Endothelial cell of umbilical vein (primary cell): ENCODE results near the gene UBASH3B. TPM values are rescaled to one million over a fixed set of nuclear protein-coding genes. Genes with fewer than 3 reads are reported as not detected.
A peak's percentile ranks its signal among the peaks of the same experiment; 100 is the strongest.
"Not testable (repeated sequence)": the region's sequence is repeated elsewhere in the genome, so short reads cannot be mapped to it uniquely, and the experiment has no call there.

ENCODE experiments used
- Bru-seq: library from RNA; stranded (reverse); fragments of 400-500 nt; gene quantifications from one replicate; lab custom pipeline; 2021; lab: Mats Ljungman, UMichigan
- BruChase-seq, 2 experiments: library from RNA; stranded (reverse); fragments of 400-500 nt; gene quantifications; one replicate each; lab custom pipeline; 2021; lab: Mats Ljungman, UMichigan
- BruUV-seq: library from RNA; stranded (reverse); fragments of 400-500 nt; replicated peaks from 2 replicates; lab custom pipeline; 2021; lab: Mats Ljungman, UMichigan
- CTCF ChIA-PET: fragments of 300-600, 350-600 bp; sonication (Branson Sonifier 250); formaldehyde crosslinking; loops from one replicate; lab custom pipeline; 2021; ENCODE audit warnings: antibody characterized with exemption, inconsistent platforms; lab: Charles Lee
- POLR2A ChIA-PET: fragments of 300-600, 350-600 bp; sonication (Branson Sonifier 250); formaldehyde crosslinking; loops from one replicate; lab custom pipeline; 2021; ENCODE audit warnings: antibody characterized with exemption, inconsistent platforms; lab: Charles Lee
- DNase-seq: peaks from one replicate; pipeline ENCODE4 v3.0.0-alpha.2; 2011; ENCODE audit warnings: low read depth, low spot score
- FAIRE-seq: peaks from 2 replicates; lab custom pipeline; 2011; peaks lifted over from hg19 to GRCh38; lab: Jason Lieb, UNC
- H2AFZ ChIP-seq: 2 replicates; pipeline ENCODE4 v1.6.0; 2012; ENCODE audit warnings: low read depth, low read length, control low read depth, inconsistent platforms
- H3K27ac ChIP-seq: 2 replicates; pipeline ENCODE4 v1.5.1; 2011; ENCODE audit warnings: low read depth, mild to moderate bottlenecking, control low read depth, low read length, moderate library complexity; ENCODE audit not compliant: insufficient read depth
- H3K27me3 ChIP-seq, 2 experiments: 2 replicates each; pipeline versions ENCODE4 v1.6.0 to v1.6.1; 2011; ENCODE audit warnings: low read length in 2 of 2, mixed read lengths in 1 of 2; ENCODE audit not compliant: control insufficient read depth in 2 of 2, insufficient read depth in 2 of 2
- H3K36me3 ChIP-seq, 2 experiments: 2 replicates in 1 of 2; 3 replicates in 1 of 2; pipeline ENCODE4 v1.5.1; 2011; ENCODE audit warnings: low read length in 2 of 2, mild to moderate bottlenecking in 1 of 2, moderate library complexity in 1 of 2; ENCODE audit not compliant: control insufficient read depth in 2 of 2, insufficient read depth in 2 of 2; ENCODE audit errors: extremely low read depth in 1 of 2
- H3K4me1 ChIP-seq: 3 replicates; pipeline ENCODE4 v1.5.1; 2011; ENCODE audit warnings: mild to moderate bottlenecking, low read length; ENCODE audit not compliant: control insufficient read depth, insufficient read depth; ENCODE audit errors: extremely low read depth
- H3K4me2 ChIP-seq: 2 replicates; pipeline ENCODE4 v1.6.1; 2011; ENCODE audit warnings: low read length, control low read depth, mixed read lengths; ENCODE audit not compliant: insufficient read depth
- H3K4me3 ChIP-seq, 3 experiments: fragments of 200-600 bp in 1 of 3; sonication (generic), shearing (Covaris generic) in 1 of 3; replicated peaks in 1 of 3; 2 replicates each; pipeline ENCODE4 v1.5.1; 2011 to 2016; ENCODE audit warnings: control low read depth in 3 of 3, low read length in 3 of 3, mild to moderate bottlenecking in 2 of 3, inconsistent platforms in 1 of 3, low read depth in 1 of 3, moderate library complexity in 1 of 3; ENCODE audit not compliant: insufficient read depth in 1 of 3
- H3K79me2 ChIP-seq: 2 replicates; pipeline ENCODE4 v1.6.0; 2012; ENCODE audit warnings: low read length, inconsistent platforms; ENCODE audit not compliant: control insufficient read depth, insufficient read depth
- H3K9ac ChIP-seq: replicated peaks from 2 replicates; pipeline ENCODE3; 2011; ENCODE audit warnings: low read length, control low read depth; ENCODE audit not compliant: insufficient read depth; ENCODE audit errors: extremely low read depth
- H3K9me1 ChIP-seq: replicated peaks from 3 replicates; pipeline ENCODE4 v1.6.0; 2011; ENCODE audit warnings: mild to moderate bottlenecking, low read length; ENCODE audit not compliant: control insufficient read depth, insufficient read depth; ENCODE audit errors: extremely low read depth
- H3K9me3 ChIP-seq: replicated peaks from 2 replicates; pipeline ENCODE4 v1.5.1; 2012; ENCODE audit warnings: low read length, inconsistent platforms; ENCODE audit not compliant: control insufficient read depth, insufficient read depth
- H4K20me1 ChIP-seq: replicated peaks from 2 replicates; pipeline ENCODE3; 2011; ENCODE audit warnings: mild to moderate bottlenecking, low read length; ENCODE audit not compliant: control insufficient read depth, insufficient read depth; ENCODE audit errors: extremely low read depth
- EZH2 ChIP-seq: IDR thresholded peaks from 2 replicates; pipeline ENCODE4 v1.6.1; 2012; ENCODE audit warnings: borderline replicate concordance, low read depth, mild to moderate bottlenecking, moderate library complexity, low read length, inconsistent platforms; ENCODE audit not compliant: severe bottlenecking
- FOS ChIP-seq: IDR thresholded peaks from 2 replicates; pipeline ENCODE4 v1.6.1; 2011; ENCODE audit warnings: mild to moderate bottlenecking, low read length, moderate library complexity, borderline replicate concordance; ENCODE audit not compliant: insufficient read depth
- GATA2 ChIP-seq: IDR thresholded peaks from 2 replicates; pipeline ENCODE4 v1.7.0; 2011; ENCODE audit warnings: low read depth, mild to moderate bottlenecking, moderate library complexity, mixed read lengths, low read length; ENCODE audit not compliant: insufficient read length, insufficient read depth
- JUN ChIP-seq: IDR thresholded peaks from 2 replicates; pipeline ENCODE4 v1.6.1; 2011; ENCODE audit warnings: borderline replicate concordance, low read depth; ENCODE audit not compliant: insufficient read length, insufficient read depth
- MYC ChIP-seq: IDR thresholded peaks from one replicate; pipeline ENCODE4 v1.6.1; 2011; ENCODE audit warnings: mild to moderate bottlenecking, low read depth, low read length
- POLR2A ChIP-seq: IDR thresholded peaks from 2 replicates; pipeline ENCODE4 v1.6.1; 2012; ENCODE audit warnings: low read depth, mild to moderate bottlenecking, control low read depth, low read length
- POLR2AphosphoS5 ChIP-seq: IDR thresholded peaks from 2 replicates; pipeline ENCODE4 v1.6.1; 2012; ENCODE audit warnings: low read depth, mild to moderate bottlenecking, control low read depth, low read length, moderate library complexity; ENCODE audit not compliant: insufficient read depth
- dilution Hi-C: fragments of 300-500 bp; cut with MboI; formaldehyde crosslinking; loops from one replicate; pipeline ENCODE4 v1.15.0; 2019; ENCODE audit warnings: low sequenced_read_pairs; ENCODE audit not compliant: extremely low pct_ligation_motif_present
- intact Hi-C: fragments of 100-400 bp; cut with micrococcal nuclease; formaldehyde crosslinking; loops from one replicate; pipeline ENCODE4 v1.10.0; 2022
- long read RNA-seq: library from polyadenylated mRNA; stranded (forward); transcript quantifications from one replicate; pipeline ENCODE4 v2.0.0, GENCODE V29; 2021
- polyA minus RNA-seq, 3 experiments: library from RNA; depleted of rRNA, polyadenylated mRNA; stranded (reverse); fragments of >200 nt; gene quantifications; 1 replicate in 1 of 3; 2 replicates in 2 of 3; pipeline ENCODE4 v1.2.3, GENCODE V29; 2011
- polyA plus RNA-seq, 4 experiments: library from polyadenylated mRNA; depleted of rRNA in 3 of 4; stranded (reverse) in 3 of 4; unstranded in 1 of 4; fragments of >200 nt; gene quantifications; 2 replicates each; pipeline versions ENCODE4 v1.2.1 to v1.2.3, GENCODE V29; 2011 to 2012; ENCODE audit warnings: missing spikeins in 1 of 4
- total RNA-seq: library from RNA; stranded (reverse); gene quantifications from 2 replicates; pipeline ENCODE4 v1.2.3, GENCODE V29; 2021
- TF ChIP-seq, protein P1 (sequence below): IDR thresholded peaks from 2 replicates; pipeline ENCODE4 v1.6.1; 2011; ENCODE audit not compliant: insufficient read depth, insufficient read length
- TF ChIP-seq, protein P2 (sequence below), 2 donors: IDR thresholded peaks; 1 replicate in 1 of 2; 2 replicates in 1 of 2; pipeline ENCODE4 v1.5.1; 2011; ENCODE audit warnings: low read length in 2 of 2, mild to moderate bottlenecking in 2 of 2, moderate library complexity in 2 of 2, control low read depth in 1 of 2, inconsistent platforms in 1 of 2, low read depth in 1 of 2; ENCODE audit not compliant: insufficient read depth in 1 of 2; ENCODE audit errors: extremely low read depth in 1 of 2

The UBASH3B gene, protein sequence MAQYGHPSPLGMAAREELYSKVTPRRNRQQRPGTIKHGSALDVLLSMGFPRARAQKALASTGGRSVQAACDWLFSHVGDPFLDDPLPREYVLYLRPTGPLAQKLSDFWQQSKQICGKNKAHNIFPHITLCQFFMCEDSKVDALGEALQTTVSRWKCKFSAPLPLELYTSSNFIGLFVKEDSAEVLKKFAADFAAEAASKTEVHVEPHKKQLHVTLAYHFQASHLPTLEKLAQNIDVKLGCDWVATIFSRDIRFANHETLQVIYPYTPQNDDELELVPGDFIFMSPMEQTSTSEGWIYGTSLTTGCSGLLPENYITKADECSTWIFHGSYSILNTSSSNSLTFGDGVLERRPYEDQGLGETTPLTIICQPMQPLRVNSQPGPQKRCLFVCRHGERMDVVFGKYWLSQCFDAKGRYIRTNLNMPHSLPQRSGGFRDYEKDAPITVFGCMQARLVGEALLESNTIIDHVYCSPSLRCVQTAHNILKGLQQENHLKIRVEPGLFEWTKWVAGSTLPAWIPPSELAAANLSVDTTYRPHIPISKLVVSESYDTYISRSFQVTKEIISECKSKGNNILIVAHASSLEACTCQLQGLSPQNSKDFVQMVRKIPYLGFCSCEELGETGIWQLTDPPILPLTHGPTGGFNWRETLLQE
- total RNA-seq (38.1 and 38.8 TPM in 2 replicates), polyA plus RNA-seq (20.5 and 23.7 TPM in 2 replicates), polyA minus RNA-seq (56.3 and 71.7 TPM in 2 replicates), Bru-seq, nascent RNA (percentile 77 among the genes with signal in this experiment), BruChase-seq, experiment 1, labeled RNA remaining after a 6-hour chase (percentile 73 among the genes with signal in this experiment), BruChase-seq, experiment 2, labeled RNA remaining after a 2-hour chase (percentile 73 among the genes with signal in this experiment)
- polyA plus RNA-seq (2011; cell fraction: cytosol; rRNA removed), result 15.8 and 18.5 TPM in 2 replicates
- polyA plus RNA-seq (2011; cell fraction: nucleus; rRNA removed), result 16.8 and 17.3 TPM in 2 replicates
- polyA plus RNA-seq (2012), result 24.9 and 36.1 TPM in 2 replicates
- polyA minus RNA-seq (2011; cell fraction: cytosol; rRNA and poly(A)+ RNA removed), result 0.72 TPM
- polyA minus RNA-seq (2011; cell fraction: nucleus; rRNA and poly(A)+ RNA removed), result 27.9 and 30.1 TPM in 2 replicates
- long read RNA-seq, full-length matches to known transcripts, result 13 of 24 reads
- long read RNA-seq, partial matches to known transcripts, result 4 of 24 reads
- long read RNA-seq, other reads (novel, unspliced or antisense), result 7 of 24 reads

DNA sequence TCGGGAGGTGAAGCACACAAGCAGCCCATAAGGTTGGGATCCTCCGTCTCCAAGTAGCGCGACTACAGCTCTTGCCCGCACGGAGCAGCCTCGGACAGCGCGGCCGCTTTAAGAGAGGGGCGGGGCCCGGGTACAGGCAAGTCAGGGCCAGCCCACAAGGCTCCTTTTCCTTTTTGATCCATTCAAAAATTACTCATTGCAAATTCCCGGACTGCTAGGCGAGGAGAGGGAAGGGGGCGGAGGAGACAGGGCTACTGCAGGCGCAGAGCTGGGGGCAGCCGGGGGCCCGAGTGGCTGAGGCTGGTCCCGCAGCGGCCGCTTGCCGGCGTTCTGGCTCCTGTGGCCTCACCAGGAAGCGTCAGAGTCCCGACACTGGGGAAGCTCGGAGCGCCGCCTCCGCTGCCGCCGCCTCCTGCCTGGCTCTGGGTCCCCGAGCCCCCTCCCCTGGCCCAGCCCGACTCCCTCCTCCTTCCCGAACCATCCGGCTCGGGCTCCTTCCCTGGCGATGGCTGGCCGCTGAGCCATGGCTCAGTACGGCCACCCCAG lies at the start of gene UBASH3B:
Gene UBASH3B, plus strand, starts transcription at position 196 of the 546 bp plus-strand sequence. Its CDS starts 328 bp downstream, at position 524.
- POLR2A ChIA-PET, result interaction anchor here (0.7 to 1.9 kb wide), 13 partner anchors 8 to 407 kb away, joined by 3 to 6 read pairs (median 4); partner anchors contain the start of gene HSPA8
- Histone ChIP-seq H3K27me3 (no peaks in the 10 kb centered on the region), H3K9ac (peak within 1 kb of the TSS; percentile 68), H3K4me3 (peak within 1 kb of the TSS; percentile 47 to 74 (median 62)), H3K27ac (peak within 1 kb of the TSS; percentile 83), H3K79me2 (peaks cover 40% of the 10 kb centered on the region), H4K20me1 (no peaks in the 10 kb centered on the region), H3K4me1 (peaks cover 17% of the 10 kb centered on the region), H2AFZ (peak within 1 kb of the TSS; percentile 98), H3K9me3 (no peaks in the 10 kb centered on the region), H3K9me1 (no peaks in the 10 kb centered on the region), H3K36me3 (no peaks in the 10 kb centered on the region), H3K4me2 (peak within 1 kb of the TSS; percentile 74)
- DNase-seq (peak; percentile 90), FAIRE-seq (peak; percentile 91)
- CTCF ChIA-PET, result interaction anchor here (0.6 to 3.9 kb wide), 20 partner anchors 8 to 365 kb away, joined by 3 to 59 read pairs (median 8); no protein-coding TSS in a partner anchor
- intact Hi-C loops, result loop anchor here (1.0 to 5.0 kb wide), 8 partner anchors 13 to 407 kb away; partner anchors contain the start of gene HSPA8
- TSS peak; percentile 50 for BruUV-seq
- dilution Hi-C loops, result no loop called here
- TF ChIP-seq, protein P1, sequence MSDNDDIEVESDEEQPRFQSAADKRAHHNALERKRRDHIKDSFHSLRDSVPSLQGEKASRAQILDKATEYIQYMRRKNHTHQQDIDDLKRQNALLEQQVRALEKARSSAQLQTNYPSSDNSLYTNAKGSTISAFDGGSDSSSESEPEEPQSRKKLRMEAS, result no peak
- TF ChIP-seq GATA2 (no peak), JUN (no peak), POLR2A (peak; percentile 96), EZH2 (no peak), POLR2AphosphoS5 (peak; percentile 82), FOS (no peak), MYC (no peak)
- TF ChIP-seq, protein P2, sequence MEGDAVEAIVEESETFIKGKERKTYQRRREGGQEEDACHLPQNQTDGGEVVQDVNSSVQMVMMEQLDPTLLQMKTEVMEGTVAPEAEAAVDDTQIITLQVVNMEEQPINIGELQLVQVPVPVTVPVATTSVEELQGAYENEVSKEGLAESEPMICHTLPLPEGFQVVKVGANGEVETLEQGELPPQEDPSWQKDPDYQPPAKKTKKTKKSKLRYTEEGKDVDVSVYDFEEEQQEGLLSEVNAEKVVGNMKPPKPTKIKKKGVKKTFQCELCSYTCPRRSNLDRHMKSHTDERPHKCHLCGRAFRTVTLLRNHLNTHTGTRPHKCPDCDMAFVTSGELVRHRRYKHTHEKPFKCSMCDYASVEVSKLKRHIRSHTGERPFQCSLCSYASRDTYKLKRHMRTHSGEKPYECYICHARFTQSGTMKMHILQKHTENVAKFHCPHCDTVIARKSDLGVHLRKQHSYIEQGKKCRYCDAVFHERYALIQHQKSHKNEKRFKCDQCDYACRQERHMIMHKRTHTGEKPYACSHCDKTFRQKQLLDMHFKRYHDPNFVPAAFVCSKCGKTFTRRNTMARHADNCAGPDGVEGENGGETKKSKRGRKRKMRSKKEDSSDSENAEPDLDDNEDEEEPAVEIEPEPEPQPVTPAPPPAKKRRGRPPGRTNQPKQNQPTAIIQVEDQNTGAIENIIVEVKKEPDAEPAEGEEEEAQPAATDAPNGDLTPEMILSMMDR (IDR thresholded peaks at IDR 0.05; ENCODE audit: extremely low read depth in 1 of 2, insufficient read depth in 1 of 2, low read depth in 1 of 2, low read length in 2 of 2), result no peak

DNA sequence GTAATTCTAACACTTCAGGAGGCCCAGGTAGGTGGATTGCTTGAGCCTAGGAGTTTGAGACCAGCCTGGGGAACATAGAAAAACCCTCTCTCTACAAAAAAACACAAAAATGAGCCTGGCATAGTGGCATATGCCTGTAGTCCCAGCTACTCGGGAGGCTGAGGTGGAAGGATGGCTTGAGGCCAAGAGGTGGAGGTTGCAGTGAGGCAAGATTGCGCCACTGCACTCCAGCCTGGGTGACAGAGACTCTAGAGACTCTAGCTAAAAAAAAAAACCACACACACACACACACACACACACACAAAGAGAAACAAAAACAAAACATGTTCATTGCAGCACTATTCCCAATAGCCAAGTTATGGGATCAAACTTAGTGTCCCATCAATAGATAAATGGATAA lies 48.4 kb upstream of the UBASH3B start:
- DNase-seq, H3K27ac ChIP-seq, H3K9ac ChIP-seq, H3K4me3 ChIP-seq, H3K79me2 ChIP-seq, H3K4me1 ChIP-seq, dilution Hi-C loops, H3K36me3 ChIP-seq, H3K9me1 ChIP-seq, intact Hi-C loops, H3K4me2 ChIP-seq, POLR2A ChIA-PET, H3K9me3 ChIP-seq, H2AFZ ChIP-seq, H4K20me1 ChIP-seq, H3K27me3 ChIP-seq, BruUV-seq, FAIRE-seq: not testable (repeated sequence)
- CTCF ChIA-PET, result interaction anchor here (1.4 kb wide), 1 partner anchor 257 kb away, joined by 4 read pairs; no protein-coding TSS in a partner anchor
